ENCODE measurements around the gene OR51S1. TPM values are rescaled to one million over a fixed set of nuclear protein-coding genes. Genes with fewer than 3 reads are reported as not detected.
A peak's percentile ranks its signal among the peaks of the same experiment; 100 is the strongest.

The OR51S1 gene
- total RNA-seq (2016; rRNA removed; fragmentation: Illumina TruSeq; extraction: Trizol), result not detected in 2 replicates
- not detected in 2 replicates for total RNA-seq (2016; cell fraction: cytosol; rRNA removed; fragmentation: Illumina TruSeq; extraction: Trizol; ENCODE audit: low read depth)
- not detected in 2 replicates for total RNA-seq (2016; cell fraction: insoluble cytoplasmic fraction; rRNA removed; fragmentation: Illumina TruSeq; extraction: Trizol)
- not detected in 2 replicates for total RNA-seq (2016; cell fraction: membrane; rRNA removed; fragmentation: Illumina TruSeq; extraction: Trizol)
- total RNA-seq (2016; cell fraction: nucleus; rRNA removed; fragmentation: Illumina TruSeq; extraction: Trizol), result not detected in 2 replicates
- not detected in 2 replicates for polyA plus RNA-seq (2011; rRNA removed)
- not detected in 2 replicates for polyA plus RNA-seq (2011; cell fraction: cytosol; rRNA removed)
- polyA plus RNA-seq (2011; cell fraction: nucleus; rRNA removed), result not detected in 2 replicates
- polyA plus RNA-seq (2012), result not detected in 2 replicates
- not detected in 2 replicates for polyA plus RNA-seq (2016; cell fraction: cytosol; fragmentation: Illumina TruSeq; extraction: Trizol; ENCODE audit: low read depth)
- not detected in 2 replicates for polyA plus RNA-seq (2016; cell fraction: insoluble cytoplasmic fraction; fragmentation: Illumina TruSeq; extraction: Trizol; ENCODE audit: low read depth)
- polyA plus RNA-seq (2016; cell fraction: membrane; fragmentation: Illumina TruSeq; extraction: Trizol; ENCODE audit: low read depth), result not detected in 2 replicates
- polyA plus RNA-seq (2016; cell fraction: nucleus; fragmentation: Illumina TruSeq; extraction: Trizol; ENCODE audit: insufficient read depth, low read depth), result not detected in 2 replicates
- polyA minus RNA-seq (2011; rRNA and poly(A)+ RNA removed; ENCODE audit: low replicate concordance), result not detected in 2 replicates
- not detected in 2 replicates for polyA minus RNA-seq (2011; cell fraction: cytosol; rRNA and poly(A)+ RNA removed)
- polyA minus RNA-seq (2011; cell fraction: nucleus; rRNA and poly(A)+ RNA removed), result not detected in 2 replicates
- not detected for Bru-seq, nascent RNA
- BruChase-seq, experiment 1, labeled RNA remaining after a 6-hour chase, result not detected
- not detected for BruChase-seq, experiment 2, labeled RNA remaining after a 2-hour chase
- long read RNA-seq, experiment 1, result 0 reads
- long read RNA-seq, experiment 2, result 0 reads

GRCh38 chr11:4848908-4849532 lies at the start of gene OR51S1:
Gene OR51S1, minus strand, starts transcription at chr11:4849208. Its CDS starts 0 bp downstream, at chr11:4849208.
- no peak for TF ChIP-seq EZH2 (conservative IDR thresholded peaks at IDR 0.05; ENCODE audit: low read depth, low read length)
- no peak for TF ChIP-seq RARG (CRISPR knock-in tag; IDR thresholded peaks at IDR 0.05; ENCODE audit: low read depth)
- no peak for TF ChIP-seq ZNF414 (CRISPR knock-in tag; IDR thresholded peaks at IDR 0.05)
- TF ChIP-seq ZNF264 (CRISPR knock-in tag; IDR thresholded peaks at IDR 0.05), result no peak
- TF ChIP-seq U2AF1 (optimal IDR thresholded peaks at IDR 0.05; ENCODE audit: low read depth, low read length), result no peak
- no peak for TF ChIP-seq SSRP1 (CRISPR knock-in tag; IDR thresholded peaks at IDR 0.05)
- no peak for TF ChIP-seq ZNF780A (CRISPR knock-in tag; IDR thresholded peaks at IDR 0.05)
- no peak for TF ChIP-seq ZNF543 (CRISPR knock-in tag; IDR thresholded peaks at IDR 0.05)
- no peak for TF ChIP-seq SMYD3 (CRISPR knock-in tag; IDR thresholded peaks at IDR 0.05)
- no peak for TF ChIP-seq ZFP37 (CRISPR knock-in tag; IDR thresholded peaks at IDR 0.05; ENCODE audit: borderline replicate concordance)
- intact Hi-C loops (cut with micrococcal nuclease; ENCODE audit: unreplicated experiment) (no loop called here), in situ Hi-C loops (cut with HindIII; ENCODE audit: extremely low pct_ligation_motif_present, low pct_unique_long_range_greater_than_20kb) (loop anchor here (25.0 kb wide), 1 partner anchor 112 kb away; no protein-coding TSS in a partner anchor)
- Histone ChIP-seq H3K4me2 (ENCODE audit: low read depth, low read length) (no peak within 1 kb of the TSS), H3K9me3 (ENCODE audit: low read length) (no peaks in the 10 kb centered on the region), H3K4me1 (ENCODE audit: insufficient read depth, low read length) (no peaks in the 10 kb centered on the region), H3K27ac (ENCODE audit: extremely low read length, insufficient read depth, low read length) (no peak within 1 kb of the TSS), H3K9ac (ENCODE audit: insufficient read depth, low read depth, low read length) (no peak within 1 kb of the TSS), H4K20me1 (ENCODE audit: insufficient read depth, low read length) (no peaks in the 10 kb centered on the region), H3K4me3 (replicated peaks in 1 of 3; ENCODE audit: insufficient read depth in 1 of 3, low read depth in 2 of 3, low read length in 3 of 3) (no peak within 1 kb of the TSS), H2AFZ (ENCODE audit: low read length) (no peak within 1 kb of the TSS), H3K36me3 (replicated peaks in 1 of 2; ENCODE audit: control insufficient read depth in 1 of 2, insufficient read depth in 2 of 2, low read length in 2 of 2) (no peaks in the 10 kb centered on the region), H3K79me2 (ENCODE audit: insufficient read depth, low read length) (no peaks in the 10 kb centered on the region), H3K27me3 (ENCODE audit: control insufficient read depth in 1 of 2, insufficient read depth in 2 of 2, low read length in 2 of 2) (no peaks in the 10 kb centered on the region)
- peak; percentile 54; the same call in 2 of the 3 replicates for ATAC-seq
- BruUV-seq (replicated peaks), result no TSS peak
- no peak for DNase-seq (ENCODE audit: low spot score)
- WGBS (ENCODE audit: low lambda C conversion rate), result 5% methylated on average over 9 of the region's 9 CpGs
- FAIRE-seq, result no peak
- POLR2A ChIA-PET, result no interaction called here
- CTCF ChIA-PET (ENCODE audit: low intra/inter-chr PET ratio, low total read pairs), result no interaction called here
